Caco-2 (cell line): ENCODE measurements around the gene C2orf72. TPM values are rescaled to one million over a fixed set of nuclear protein-coding genes. Genes with fewer than 3 reads are reported as not detected.

ENCODE experiments used
- BruUV-seq: library from RNA; stranded (reverse); fragments of 400-500 nt; replicated peaks from 2 replicates; lab custom pipeline; 2021; lab: Mats Ljungman, UMichigan
- CTCF ChIA-PET: fragments of 300-600 bp; sonication (Branson Sonifier 250); formaldehyde crosslinking; loops from one replicate; lab custom pipeline; 2022; ENCODE audit warnings: antibody characterized with exemption; lab: Charles Lee
- POLR2A ChIA-PET: fragments of 300-600 bp; sonication (Branson Sonifier 250); formaldehyde crosslinking; loops from one replicate; lab custom pipeline; 2022; ENCODE audit warnings: antibody characterized with exemption; lab: Charles Lee
- DNase-seq, 2 experiments: peaks; one replicate each; pipeline versions ENCODE4 v3.0.0 to v3.0.0-alpha.2; 2020 to 2022
- H3K27me3 ChIP-seq: replicated peaks from 2 replicates; pipeline ENCODE4 v1.6.0; 2011; ENCODE audit warnings: low read length; ENCODE audit not compliant: control insufficient read depth, insufficient read depth
- H3K36me3 ChIP-seq: 2 replicates; pipeline ENCODE4 v1.5.1; 2011; ENCODE audit warnings: low read length; ENCODE audit not compliant: control insufficient read depth, insufficient read depth
- H3K4me1 ChIP-seq: fragments of 250-450 bp; sonication (Bioruptor Pico); 2 replicates; pipeline ENCODE4 v1.5.1; 2020; ENCODE audit warnings: mild to moderate bottlenecking
- H3K4me3 ChIP-seq: 2 replicates; pipeline ENCODE4 v1.5.1; 2011; ENCODE audit warnings: low read depth, mild to moderate bottlenecking, control low read depth, low read length
- H3K9me3 ChIP-seq: fragments of 250-450 bp; sonication (Bioruptor Pico); 2 replicates; pipeline ENCODE4 v1.5.1; 2020; ENCODE audit warnings: mild to moderate bottlenecking, moderate library complexity
- H3K27ac Mint-ChIP-seq: one replicate; pipeline ENCODE4 v1.8.0; 2022; ENCODE audit warnings: mixed read lengths; ENCODE audit not compliant: unreplicated experiment
- H3K27me3 Mint-ChIP-seq: one replicate; pipeline ENCODE4 v1.8.0; 2022; ENCODE audit warnings: mixed read lengths; ENCODE audit not compliant: insufficient read depth, unreplicated experiment
- H3K36me3 Mint-ChIP-seq: one replicate; pipeline ENCODE4 v1.8.0; 2022; ENCODE audit warnings: mild to moderate bottlenecking, mixed read lengths; ENCODE audit not compliant: insufficient read depth, unreplicated experiment
- H3K4me1 Mint-ChIP-seq: one replicate; pipeline ENCODE4 v1.8.0; 2022; ENCODE audit warnings: low read depth, mixed read lengths; ENCODE audit not compliant: unreplicated experiment
- H3K4me3 Mint-ChIP-seq: one replicate; pipeline ENCODE4 v1.8.0; 2022; ENCODE audit warnings: mild to moderate bottlenecking, moderate library complexity, mixed read lengths; ENCODE audit not compliant: unreplicated experiment
- H3K9me3 Mint-ChIP-seq: one replicate; pipeline ENCODE4 v1.8.0; 2022; ENCODE audit warnings: mixed read lengths; ENCODE audit not compliant: unreplicated experiment
- CTCF ChIP-seq, 2 experiments: fragments of 200-600 bp in 1 of 2; IDR thresholded peaks; 1 replicate in 1 of 2; 2 replicates in 1 of 2; pipeline versions ENCODE4 v1.5.1 to v1.8.0; 2011 to 2022; ENCODE audit warnings: antibody characterized with exemption in 1 of 2, control low read depth in 1 of 2, inconsistent platforms in 1 of 2, low read depth in 1 of 2, low read length in 1 of 2, mild to moderate bottlenecking in 1 of 2, moderate library complexity in 1 of 2; ENCODE audit not compliant: insufficient read depth in 1 of 2, severe bottlenecking in 1 of 2, unreplicated experiment in 1 of 2
- intact Hi-C: fragments of 100-400 bp; cut with micrococcal nuclease; formaldehyde crosslinking; loops from one replicate; pipeline ENCODE4 v1.10.0; 2022; ENCODE audit not compliant: unreplicated experiment
- total RNA-seq: library from RNA; stranded (reverse); gene quantifications from 2 replicates; pipeline ENCODE4 v1.2.3, GENCODE V29; 2022

The C2orf72 gene
- total RNA-seq, 1 experiment from 2014 or later = 105 TPM

GRCh38 chr2:230990899-230991150 is 46.5 kb upstream of the C2orf72 start:
- H3K4me3 Mint-ChIP-seq = no peak overlapping the region
- ChIA-PET POLR2A (no interaction called here), CTCF (no interaction called here)
- no peak for DNase-seq
- no peak overlapping the region for H3K27ac Mint-ChIP-seq
- no peak overlapping the region for H3K4me3 ChIP-seq
- H3K9me3 ChIP-seq = no peaks in the 10 kb centered on the region
- no peaks in the 10 kb centered on the region for H3K27me3 ChIP-seq
- BruUV-seq = no TSS peak
- H3K27me3 Mint-ChIP-seq = no peaks in the 10 kb centered on the region
- no peaks in the 10 kb centered on the region for H3K36me3 Mint-ChIP-seq
- H3K9me3 Mint-ChIP-seq = no peaks in the 10 kb centered on the region
- no peak for TF ChIP-seq CTCF (IDR thresholded peaks at IDR 0.05; ENCODE audit: insufficient read depth in 1 of 2, low read depth in 1 of 2, low read length in 1 of 2, severe bottlenecking in 1 of 2, unreplicated experiment in 1 of 2)
- peaks cover 3% of the 10 kb centered on the region; the same call in 1 of the 2 replicates for H3K4me1 ChIP-seq
- intact Hi-C loops = no loop called here
- no peaks in the 10 kb centered on the region for H3K36me3 ChIP-seq
- H3K4me1 Mint-ChIP-seq = peaks cover 6% of the 10 kb centered on the region

DNA sequence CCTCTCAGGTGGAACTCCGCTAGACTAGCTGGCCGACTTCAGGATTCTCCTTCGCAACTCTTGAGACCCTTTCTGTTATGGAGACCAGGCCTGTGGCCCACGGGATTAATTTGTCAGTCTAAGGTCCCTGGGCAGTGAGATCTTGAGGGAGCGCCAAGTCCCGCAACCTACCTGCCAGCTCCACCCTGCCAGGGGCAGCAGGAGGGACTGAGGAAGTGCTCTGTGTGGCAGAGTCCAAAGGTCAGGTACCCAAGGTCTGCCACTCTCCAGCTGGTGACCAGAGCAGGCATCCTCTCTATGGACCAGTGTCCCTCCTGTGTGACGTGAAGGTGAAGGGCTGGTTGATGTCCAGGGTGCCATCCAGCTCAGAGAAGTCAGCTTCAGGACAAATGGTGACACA is 45.7 kb upstream of the C2orf72 start:
- Mint-ChIP-seq H3K36me3 (peaks cover 4% of the 10 kb centered on the region), H3K9me3 (no peaks in the 10 kb centered on the region), H3K27me3 (no peaks in the 10 kb centered on the region), H3K27ac (no peak overlapping the region), H3K4me1 (peaks cover 6% of the 10 kb centered on the region), H3K4me3 (no peak overlapping the region)
- intact Hi-C loops = no loop called here
- H3K27me3 ChIP-seq = no peaks in the 10 kb centered on the region
- TF ChIP-seq CTCF (IDR thresholded peaks at IDR 0.05; ENCODE audit: insufficient read depth in 1 of 2, low read depth in 1 of 2, low read length in 1 of 2, severe bottlenecking in 1 of 2, unreplicated experiment in 1 of 2) = no peak
- no peaks in the 10 kb centered on the region for H3K9me3 ChIP-seq
- DNase-seq = no peak
- ChIA-PET CTCF (no interaction called here), POLR2A (interaction anchor here (0.6 kb wide), 1 partner anchor 60 kb away, joined by 4 read pairs; no protein-coding TSS in a partner anchor)
- H3K36me3 ChIP-seq = no peaks in the 10 kb centered on the region
- H3K4me1 ChIP-seq = peaks cover 3% of the 10 kb centered on the region; the same call in 1 of the 2 replicates
- BruUV-seq = no TSS peak
- no peak overlapping the region for H3K4me3 ChIP-seq

DNA sequence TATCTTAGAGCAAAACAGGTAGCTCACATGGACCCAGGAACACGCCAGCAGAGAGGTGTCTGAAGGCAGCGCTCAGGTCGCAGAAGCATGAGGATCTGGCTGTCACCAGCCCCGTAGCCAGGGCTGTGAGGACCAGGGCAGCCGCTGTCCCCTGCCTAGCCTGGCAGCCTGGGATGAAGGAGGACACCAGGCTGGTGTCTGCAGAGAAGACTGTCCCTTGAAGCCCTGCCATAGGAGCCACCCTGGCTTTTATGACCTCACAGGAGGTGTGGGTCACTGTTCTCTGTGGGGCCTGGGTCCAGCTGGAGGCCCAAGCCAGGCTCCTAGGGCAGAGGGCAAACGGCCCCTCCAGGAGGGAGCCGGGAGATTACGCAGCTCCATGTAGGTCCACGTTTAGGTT is 41.5 kb upstream of the C2orf72 start, which contains the start of gene SPATA3:
Gene SPATA3, plus strand, starts transcription at position 301 of the 400 bp plus-strand sequence. CDS start 113 bp downstream, outside the sequence.
- CTCF ChIA-PET = interaction anchor here (0.9 kb wide), 1 partner anchor 9 kb away, joined by 3 read pairs; no protein-coding TSS in a partner anchor

More for the DNA sequence above, 41.5 kb upstream of the C2orf72 start, which contains the start of gene SPATA3:
- H3K4me1 ChIP-seq = no peaks in the 10 kb centered on the region
- DNase-seq = no peak
- no peaks in the 10 kb centered on the region for H3K36me3 ChIP-seq
- no peaks in the 10 kb centered on the region for H3K27me3 Mint-ChIP-seq
- H3K4me1 Mint-ChIP-seq = peaks cover 8% of the 10 kb centered on the region
- BruUV-seq = no TSS peak
- H3K27ac Mint-ChIP-seq = no peak within 1 kb of the TSS
- POLR2A ChIA-PET = interaction anchor here (1.2 kb wide), 1 partner anchor 100 kb away, joined by 3 read pairs; no protein-coding TSS in a partner anchor
- H3K36me3 Mint-ChIP-seq = peaks cover 5% of the 10 kb centered on the region
- TF ChIP-seq CTCF (IDR thresholded peaks at IDR 0.05; ENCODE audit: insufficient read depth in 1 of 2, low read depth in 1 of 2, low read length in 1 of 2, severe bottlenecking in 1 of 2, unreplicated experiment in 1 of 2) = no peak
- intact Hi-C loops = no loop called here
- no peak within 1 kb of the TSS for H3K4me3 ChIP-seq
- H3K9me3 ChIP-seq = no peaks in the 10 kb centered on the region
- H3K4me3 Mint-ChIP-seq = no peak within 1 kb of the TSS
- H3K27me3 ChIP-seq = no peaks in the 10 kb centered on the region
- H3K9me3 Mint-ChIP-seq = no peaks in the 10 kb centered on the region
